HG03097 (cell line): ENCODE measurements around the gene ASIC4.

Experiments used
- ATAC-seq: cut with Tn5 transposase; IDR thresholded peaks from one replicate; pipeline ENCODE4 v1.9.1; 2021; ENCODE audit not compliant: unreplicated experiment, low FRiP score

Gene ASIC4

GRCh38 chr2:219514196-219514761 lies at the start of gene ASIC4:
Gene ASIC4, plus strand, starts transcription at chr2:219514482. Its CDS starts 243 bp downstream, at chr2:219514725.
- ATAC-seq = no peak

- ATAC-seq = no peak
Measured at GRCh38 chr2:219465659-219466561, 48.4 kb upstream of the ASIC4 start.

GRCh38 chr2:219466816-219467735 lies 47.2 kb upstream of the ASIC4 start:
- ATAC-seq = no peak

- no peak for ATAC-seq
Measured at GRCh38 chr2:219467736-219468075, 46.6 kb upstream of the ASIC4 start.

- ATAC-seq = no peak
Measured at GRCh38 chr2:219468410-219469185, 45.7 kb upstream of the ASIC4 start.

GRCh38 chr2:219469186-219469724 lies 45.0 kb upstream of the ASIC4 start:
- ATAC-seq = no peak

GRCh38 chr2:219470429-219470828 lies 43.9 kb upstream of the ASIC4 start:
- ATAC-seq = no peak

- ATAC-seq = no peak
Measured at GRCh38 chr2:219471476-219472371, 42.6 kb upstream of the ASIC4 start.

GRCh38 chr2:219472629-219473187 lies 41.6 kb upstream of the ASIC4 start:
- no peak for ATAC-seq

GRCh38 chr2:219473511-219473910 lies 40.8 kb upstream of the ASIC4 start:
- no peak for ATAC-seq

- ATAC-seq = no peak
Measured at GRCh38 chr2:219474285-219475060, 39.8 kb upstream of the ASIC4 start.

GRCh38 chr2:219475278-219475677 lies 39.0 kb upstream of the ASIC4 start:
- no peak for ATAC-seq

GRCh38 chr2:219475697-219476651 lies 38.3 kb upstream of the ASIC4 start:
- ATAC-seq = no peak

GRCh38 chr2:219476652-219477151 lies 37.6 kb upstream of the ASIC4 start:
- no peak for ATAC-seq

- ATAC-seq = no peak
Measured at GRCh38 chr2:219477179-219477578, 37.1 kb upstream of the ASIC4 start.

- ATAC-seq = no peak
Measured at GRCh38 chr2:219477815-219478214, 36.5 kb upstream of the ASIC4 start.

- no peak for ATAC-seq
Measured at GRCh38 chr2:219478916-219479315, 35.4 kb upstream of the ASIC4 start.
